KMS-11 (cell line): ENCODE results near the gene DISP3.

Source experiments
- H2AFZ ChIP-seq: fragments of 200-600 bp; sonication (generic); 2 replicates; pipeline ENCODE4 v1.6.1; 2016; ENCODE audit warnings: antibody characterized with exemption, mixed run types, low read depth
- H3K27ac ChIP-seq: fragments of 200-600 bp; sonication (generic); 2 replicates; pipeline ENCODE4 v1.6.1; 2016; ENCODE audit warnings: mild to moderate bottlenecking, mixed run types
- H3K27me3 ChIP-seq: fragments of 200-600 bp; sonication (generic); 2 replicates; pipeline ENCODE4 v1.6.1; 2017; ENCODE audit warnings: mild to moderate bottlenecking, low read depth, mixed run types, moderate library complexity; ENCODE audit not compliant: insufficient read depth
- H3K36me3 ChIP-seq: fragments of 200-600 bp; sonication (generic); 2 replicates; pipeline ENCODE4 v1.6.1; 2017; ENCODE audit warnings: mild to moderate bottlenecking, mixed run types; ENCODE audit not compliant: insufficient read depth
- H3K4me1 ChIP-seq: fragments of 200-600 bp; sonication (generic); 2 replicates; pipeline ENCODE4 v1.6.1; 2016; ENCODE audit warnings: mild to moderate bottlenecking, low read depth, mixed run types; ENCODE audit not compliant: poor library complexity, severe bottlenecking
- H3K4me2 ChIP-seq: fragments of 200-600 bp; sonication (generic); 2 replicates; pipeline ENCODE4 v1.7.0; 2016; ENCODE audit warnings: mild to moderate bottlenecking, mixed run types
- H3K4me3 ChIP-seq: fragments of 200-600 bp; sonication (generic); IDR thresholded peaks from 2 replicates; pipeline ENCODE4 v1.6.1; 2017; ENCODE audit warnings: low read depth, low read length, mixed read lengths; ENCODE audit not compliant: insufficient read depth
- H3K79me2 ChIP-seq: fragments of 200-600 bp; sonication (generic); 2 replicates; pipeline ENCODE4 v1.6.1; 2016; ENCODE audit warnings: low read depth, mixed run types; ENCODE audit not compliant: insufficient read depth
- H3K9ac ChIP-seq: fragments of 200-600 bp; sonication (generic); 2 replicates; pipeline ENCODE4 v1.6.1; 2016; ENCODE audit warnings: mild to moderate bottlenecking, mixed run types
- H4K20me1 ChIP-seq: fragments of 200-600 bp; sonication (generic); 2 replicates; pipeline ENCODE4 v1.6.1; 2016; ENCODE audit warnings: mild to moderate bottlenecking, mixed run types; ENCODE audit not compliant: insufficient read depth
- TF ChIP-seq, protein P1 (sequence below): fragments of 200-600 bp; sonication (generic); conservative IDR thresholded peaks from 2 replicates; pipeline ENCODE4 v1.6.1; 2017; ENCODE audit warnings: low read depth, mild to moderate bottlenecking, antibody characterized with exemption, low read length, moderate library complexity, mixed read lengths

Gene DISP3

DNA sequence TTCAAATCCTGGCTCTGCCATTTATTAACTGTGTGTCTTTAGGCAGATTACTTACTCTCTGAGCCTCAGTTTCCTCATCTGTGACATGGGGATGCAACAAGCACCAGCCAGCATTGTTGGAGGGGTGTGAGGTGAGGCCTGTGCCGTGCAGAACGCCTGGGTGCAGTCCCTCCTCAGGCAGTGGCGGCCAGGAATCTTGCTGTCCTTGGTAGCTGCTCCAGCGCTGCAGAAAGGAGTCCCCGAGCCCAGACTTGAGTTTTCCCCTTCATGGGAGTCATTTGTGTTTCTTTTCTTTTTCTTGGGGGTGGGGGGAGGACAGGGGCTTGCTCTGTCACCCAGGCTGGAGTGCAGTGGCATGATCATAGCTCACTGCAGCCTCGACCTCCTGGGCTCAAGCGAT is 46.6 kb downstream of the DISP3 start:
- H2AFZ ChIP-seq: no peak overlapping the region
- no peak overlapping the region for H3K4me2 ChIP-seq
- TF ChIP-seq, protein P1, sequence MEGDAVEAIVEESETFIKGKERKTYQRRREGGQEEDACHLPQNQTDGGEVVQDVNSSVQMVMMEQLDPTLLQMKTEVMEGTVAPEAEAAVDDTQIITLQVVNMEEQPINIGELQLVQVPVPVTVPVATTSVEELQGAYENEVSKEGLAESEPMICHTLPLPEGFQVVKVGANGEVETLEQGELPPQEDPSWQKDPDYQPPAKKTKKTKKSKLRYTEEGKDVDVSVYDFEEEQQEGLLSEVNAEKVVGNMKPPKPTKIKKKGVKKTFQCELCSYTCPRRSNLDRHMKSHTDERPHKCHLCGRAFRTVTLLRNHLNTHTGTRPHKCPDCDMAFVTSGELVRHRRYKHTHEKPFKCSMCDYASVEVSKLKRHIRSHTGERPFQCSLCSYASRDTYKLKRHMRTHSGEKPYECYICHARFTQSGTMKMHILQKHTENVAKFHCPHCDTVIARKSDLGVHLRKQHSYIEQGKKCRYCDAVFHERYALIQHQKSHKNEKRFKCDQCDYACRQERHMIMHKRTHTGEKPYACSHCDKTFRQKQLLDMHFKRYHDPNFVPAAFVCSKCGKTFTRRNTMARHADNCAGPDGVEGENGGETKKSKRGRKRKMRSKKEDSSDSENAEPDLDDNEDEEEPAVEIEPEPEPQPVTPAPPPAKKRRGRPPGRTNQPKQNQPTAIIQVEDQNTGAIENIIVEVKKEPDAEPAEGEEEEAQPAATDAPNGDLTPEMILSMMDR: no peak
- H3K4me1 ChIP-seq: no peaks in the 10 kb centered on the region
- H3K27me3 ChIP-seq: no peaks in the 10 kb centered on the region
- no peaks in the 10 kb centered on the region for H4K20me1 ChIP-seq
- H3K36me3 ChIP-seq: no peaks in the 10 kb centered on the region
- H3K79me2 ChIP-seq: no peaks in the 10 kb centered on the region
- no peak overlapping the region for H3K9ac ChIP-seq
- no peak overlapping the region for H3K27ac ChIP-seq
- no peak overlapping the region for H3K4me3 ChIP-seq

- H3K36me3 ChIP-seq: no peaks in the 10 kb centered on the region
- no peak overlapping the region for H3K4me3 ChIP-seq
- H3K27me3 ChIP-seq: no peaks in the 10 kb centered on the region; the same call in 1 of the 2 replicates
- H2AFZ ChIP-seq: no peak overlapping the region
- TF ChIP-seq, protein P1: no peak
- no peak overlapping the region for H3K9ac ChIP-seq
- no peaks in the 10 kb centered on the region for H3K4me1 ChIP-seq
- no peak overlapping the region for H3K4me2 ChIP-seq
- H3K79me2 ChIP-seq: no peaks in the 10 kb centered on the region
- no peaks in the 10 kb centered on the region for H4K20me1 ChIP-seq
- H3K27ac ChIP-seq: no peak overlapping the region
Measured at GRCh38 chr1:11526071-11526895, 47.3 kb downstream of the DISP3 start.

- Histone ChIP-seq H3K79me2 (no peaks in the 10 kb centered on the region), H2AFZ (no peak overlapping the region), H3K4me2 (no peak overlapping the region), H3K4me3 (no peak overlapping the region), H3K4me1 (no peaks in the 10 kb centered on the region), H3K27ac (no peak overlapping the region), H4K20me1 (no peaks in the 10 kb centered on the region), H3K9ac (no peak overlapping the region), H3K27me3 (no peaks in the 10 kb centered on the region; the same call in 1 of the 2 replicates), H3K36me3 (no peaks in the 10 kb centered on the region)
- TF ChIP-seq, protein P1: no peak
Measured at GRCh38 chr1:11527541-11528452, 48.8 kb downstream of the DISP3 start.

DNA sequence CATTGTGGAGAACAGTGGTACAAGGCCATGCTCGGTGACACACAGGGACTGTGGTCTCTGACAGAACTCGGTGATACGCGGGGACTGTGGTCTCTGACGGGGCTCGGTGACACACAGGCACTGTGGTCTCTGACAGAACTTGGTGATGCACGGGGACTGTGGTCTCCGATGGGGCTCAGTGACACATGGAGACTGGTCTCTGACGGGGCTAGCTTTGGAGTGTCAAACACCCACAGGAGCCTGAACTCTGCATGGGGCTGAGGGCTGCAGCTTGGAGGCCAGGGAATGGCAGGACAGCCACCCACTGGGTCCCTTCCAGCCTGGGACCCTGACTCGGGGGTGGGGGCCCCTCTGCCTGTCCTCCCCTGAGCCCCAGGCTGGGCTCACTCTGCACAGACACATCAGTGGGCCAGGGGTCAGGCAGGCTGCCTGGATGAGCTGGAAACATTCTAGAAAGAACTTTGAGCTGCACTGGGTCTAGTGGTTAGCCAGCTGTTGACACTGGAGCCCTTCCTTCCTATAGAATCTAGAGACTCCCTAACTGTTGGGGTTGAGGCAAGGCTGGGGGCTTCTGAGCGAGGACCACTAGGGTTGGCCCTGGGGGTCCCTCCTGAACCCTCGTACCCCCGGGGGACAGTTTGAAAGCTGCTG is 49.8 kb downstream of the DISP3 start:
- TF ChIP-seq, protein P1: no peak
- H3K27ac ChIP-seq: no peak overlapping the region
- H4K20me1 ChIP-seq: no peaks in the 10 kb centered on the region
- H3K79me2 ChIP-seq: no peaks in the 10 kb centered on the region
- no peaks in the 10 kb centered on the region for H3K36me3 ChIP-seq
- H3K4me1 ChIP-seq: no peaks in the 10 kb centered on the region
- no peak overlapping the region for H3K4me3 ChIP-seq
- H3K4me2 ChIP-seq: no peak overlapping the region
- H3K9ac ChIP-seq: no peak overlapping the region
- no peak overlapping the region for H2AFZ ChIP-seq
- no peaks in the 10 kb centered on the region; the same call in 1 of the 2 replicates for H3K27me3 ChIP-seq
